Endothelial cell of umbilical vein (primary cell): Measurements from ENCODE around the gene CFAP141. TPM values are rescaled to one million over a fixed set of nuclear protein-coding genes. Genes with fewer than 3 reads are reported as not detected.

Experiments
- BruUV-seq: library from RNA; stranded (reverse); fragments of 400-500 nt; replicated peaks from 2 replicates; lab custom pipeline; 2021; lab: Mats Ljungman, UMichigan
- CTCF ChIA-PET: fragments of 300-600, 350-600 bp; sonication (Branson Sonifier 250); formaldehyde crosslinking; loops from one replicate; lab custom pipeline; 2021; ENCODE audit warnings: antibody characterized with exemption, inconsistent platforms; lab: Charles Lee
- POLR2A ChIA-PET: fragments of 300-600, 350-600 bp; sonication (Branson Sonifier 250); formaldehyde crosslinking; loops from one replicate; lab custom pipeline; 2021; ENCODE audit warnings: antibody characterized with exemption, inconsistent platforms; lab: Charles Lee
- DNase-seq: peaks from one replicate; pipeline ENCODE4 v3.0.0-alpha.2; 2011; ENCODE audit warnings: low read depth, low spot score
- FAIRE-seq: peaks from 2 replicates; lab custom pipeline; 2011; peaks lifted over from hg19 to GRCh38; lab: Jason Lieb, UNC
- H2AFZ ChIP-seq: 2 replicates; pipeline ENCODE4 v1.6.0; 2012; ENCODE audit warnings: low read depth, low read length, control low read depth, inconsistent platforms
- H3K27ac ChIP-seq: 2 replicates; pipeline ENCODE4 v1.5.1; 2011; ENCODE audit warnings: low read depth, mild to moderate bottlenecking, control low read depth, low read length, moderate library complexity; ENCODE audit not compliant: insufficient read depth
- H3K27me3 ChIP-seq, 2 experiments: 2 replicates each; pipeline versions ENCODE4 v1.6.0 to v1.6.1; 2011; ENCODE audit warnings: low read length in 2 of 2, mixed read lengths in 1 of 2; ENCODE audit not compliant: control insufficient read depth in 2 of 2, insufficient read depth in 2 of 2
- H3K36me3 ChIP-seq, 2 experiments: 2 replicates in 1 of 2; 3 replicates in 1 of 2; pipeline ENCODE4 v1.5.1; 2011; ENCODE audit warnings: low read length in 2 of 2, mild to moderate bottlenecking in 1 of 2, moderate library complexity in 1 of 2; ENCODE audit not compliant: control insufficient read depth in 2 of 2, insufficient read depth in 2 of 2; ENCODE audit errors: extremely low read depth in 1 of 2
- H3K4me1 ChIP-seq: 3 replicates; pipeline ENCODE4 v1.5.1; 2011; ENCODE audit warnings: mild to moderate bottlenecking, low read length; ENCODE audit not compliant: control insufficient read depth, insufficient read depth; ENCODE audit errors: extremely low read depth
- H3K4me2 ChIP-seq: 2 replicates; pipeline ENCODE4 v1.6.1; 2011; ENCODE audit warnings: low read length, control low read depth, mixed read lengths; ENCODE audit not compliant: insufficient read depth
- H3K4me3 ChIP-seq, 3 experiments: fragments of 200-600 bp in 1 of 3; sonication (generic), shearing (Covaris generic) in 1 of 3; replicated peaks in 1 of 3; 2 replicates each; pipeline ENCODE4 v1.5.1; 2011 to 2016; ENCODE audit warnings: control low read depth in 3 of 3, low read length in 3 of 3, mild to moderate bottlenecking in 2 of 3, inconsistent platforms in 1 of 3, low read depth in 1 of 3, moderate library complexity in 1 of 3; ENCODE audit not compliant: insufficient read depth in 1 of 3
- H3K79me2 ChIP-seq: 2 replicates; pipeline ENCODE4 v1.6.0; 2012; ENCODE audit warnings: low read length, inconsistent platforms; ENCODE audit not compliant: control insufficient read depth, insufficient read depth
- H3K9ac ChIP-seq: replicated peaks from 2 replicates; pipeline ENCODE3; 2011; ENCODE audit warnings: low read length, control low read depth; ENCODE audit not compliant: insufficient read depth; ENCODE audit errors: extremely low read depth
- H3K9me1 ChIP-seq: replicated peaks from 3 replicates; pipeline ENCODE4 v1.6.0; 2011; ENCODE audit warnings: mild to moderate bottlenecking, low read length; ENCODE audit not compliant: control insufficient read depth, insufficient read depth; ENCODE audit errors: extremely low read depth
- H3K9me3 ChIP-seq: replicated peaks from 2 replicates; pipeline ENCODE4 v1.5.1; 2012; ENCODE audit warnings: low read length, inconsistent platforms; ENCODE audit not compliant: control insufficient read depth, insufficient read depth
- H4K20me1 ChIP-seq: replicated peaks from 2 replicates; pipeline ENCODE3; 2011; ENCODE audit warnings: mild to moderate bottlenecking, low read length; ENCODE audit not compliant: control insufficient read depth, insufficient read depth; ENCODE audit errors: extremely low read depth
- CTCF ChIP-seq, 2 donors: IDR thresholded peaks; 1 replicate in 1 of 2; 2 replicates in 1 of 2; pipeline ENCODE4 v1.5.1; 2011; ENCODE audit warnings: low read length in 2 of 2, mild to moderate bottlenecking in 2 of 2, moderate library complexity in 2 of 2, control low read depth in 1 of 2, inconsistent platforms in 1 of 2, low read depth in 1 of 2; ENCODE audit not compliant: insufficient read depth in 1 of 2; ENCODE audit errors: extremely low read depth in 1 of 2
- EZH2 ChIP-seq: IDR thresholded peaks from 2 replicates; pipeline ENCODE4 v1.6.1; 2012; ENCODE audit warnings: borderline replicate concordance, low read depth, mild to moderate bottlenecking, moderate library complexity, low read length, inconsistent platforms; ENCODE audit not compliant: severe bottlenecking
- FOS ChIP-seq: IDR thresholded peaks from 2 replicates; pipeline ENCODE4 v1.6.1; 2011; ENCODE audit warnings: mild to moderate bottlenecking, low read length, moderate library complexity, borderline replicate concordance; ENCODE audit not compliant: insufficient read depth
- GATA2 ChIP-seq: IDR thresholded peaks from 2 replicates; pipeline ENCODE4 v1.7.0; 2011; ENCODE audit warnings: low read depth, mild to moderate bottlenecking, moderate library complexity, mixed read lengths, low read length; ENCODE audit not compliant: insufficient read length, insufficient read depth
- JUN ChIP-seq: IDR thresholded peaks from 2 replicates; pipeline ENCODE4 v1.6.1; 2011; ENCODE audit warnings: borderline replicate concordance, low read depth; ENCODE audit not compliant: insufficient read length, insufficient read depth
- MAX ChIP-seq: IDR thresholded peaks from 2 replicates; pipeline ENCODE4 v1.6.1; 2011; ENCODE audit not compliant: insufficient read depth, insufficient read length
- MYC ChIP-seq: IDR thresholded peaks from one replicate; pipeline ENCODE4 v1.6.1; 2011; ENCODE audit warnings: mild to moderate bottlenecking, low read depth, low read length
- POLR2A ChIP-seq: IDR thresholded peaks from 2 replicates; pipeline ENCODE4 v1.6.1; 2012; ENCODE audit warnings: low read depth, mild to moderate bottlenecking, control low read depth, low read length
- POLR2AphosphoS5 ChIP-seq: IDR thresholded peaks from 2 replicates; pipeline ENCODE4 v1.6.1; 2012; ENCODE audit warnings: low read depth, mild to moderate bottlenecking, control low read depth, low read length, moderate library complexity; ENCODE audit not compliant: insufficient read depth
- dilution Hi-C: fragments of 300-500 bp; cut with MboI; formaldehyde crosslinking; loops from one replicate; pipeline ENCODE4 v1.15.0; 2019; ENCODE audit warnings: low sequenced_read_pairs; ENCODE audit not compliant: extremely low pct_ligation_motif_present
- intact Hi-C: fragments of 100-400 bp; cut with micrococcal nuclease; formaldehyde crosslinking; loops from one replicate; pipeline ENCODE4 v1.10.0; 2022
- polyA plus RNA-seq, 4 experiments: library from polyadenylated mRNA; depleted of rRNA in 3 of 4; stranded (reverse) in 3 of 4; unstranded in 1 of 4; fragments of >200 nt; gene quantifications; 2 replicates each; pipeline versions ENCODE4 v1.2.1 to v1.2.3, GENCODE V29; 2011 to 2012; ENCODE audit warnings: missing spikeins in 1 of 4
- total RNA-seq: library from RNA; stranded (reverse); gene quantifications from 2 replicates; pipeline ENCODE4 v1.2.3, GENCODE V29; 2021

CFAP141 gene
- total and polyA plus RNA-seq, 2 donors (not counting 3 experiments of a cell fraction or from before 2014, with no cell fraction given): not detected

- DNase-seq (no peak), FAIRE-seq (no peak)
- Histone ChIP-seq H3K4me1 (no peaks in the 10 kb centered on the region), H3K9me3 (no peaks in the 10 kb centered on the region), H3K9ac (no peak overlapping the region), H3K27me3 (peaks cover 0 to 4% of the 10 kb centered on the region in 2 experiments), H3K27ac (no peak overlapping the region), H3K4me3 (no peak overlapping the region), H4K20me1 (no peaks in the 10 kb centered on the region), H3K4me2 (peak overlapping the region; percentile 4), H3K36me3 (no peaks in the 10 kb centered on the region), H3K9me1 (no peaks in the 10 kb centered on the region), H3K79me2 (no peaks in the 10 kb centered on the region), H2AFZ (peak overlapping the region; percentile 65)
- intact Hi-C loops (loop anchor here (1.0 to 10.0 kb wide), 3 partner anchors 73 to 275 kb away; partner anchors contain the start of gene HAX1), dilution Hi-C loops (no loop called here)
- no peak for TF ChIP-seq GATA2
- no peak for TF ChIP-seq CTCF (IDR thresholded peaks at IDR 0.05; ENCODE audit: extremely low read depth in 1 of 2, insufficient read depth in 1 of 2, low read depth in 1 of 2, low read length in 2 of 2)
- no peak for TF ChIP-seq MYC
- TF ChIP-seq MAX: no peak
- TF ChIP-seq FOS: no peak
- TF ChIP-seq POLR2A: no peak
- no peak for TF ChIP-seq EZH2
- TF ChIP-seq POLR2AphosphoS5: no peak
- TF ChIP-seq JUN: no peak
- ChIA-PET POLR2A (interaction anchor here (0.5 to 1.2 kb wide), 3 partner anchors 9 to 72 kb away, joined by 3 to 10 read pairs (median 6); partner anchors contain the start of gene UBAP2L), CTCF (interaction anchor here (0.7 to 3.1 kb wide), 29 partner anchors 8 to 285 kb away, joined by 3 to 49 read pairs (median 4); partner anchors contain the start of genes HAX1 and UBAP2L)
- BruUV-seq: no TSS peak
These were observed 6.6 kb downstream of the CFAP141 start for GRCh38 chr1:154199563-154199879.
